NCI-H2227 (cell line): ENCODE data around the gene MRC2.

Source experiments
- DNase-seq: peaks from one replicate; lab custom pipeline; 2025; ENCODE audit not compliant: unreplicated experiment; lab: John Stamatoyannopoulos, UW

MRC2 gene

DNA sequence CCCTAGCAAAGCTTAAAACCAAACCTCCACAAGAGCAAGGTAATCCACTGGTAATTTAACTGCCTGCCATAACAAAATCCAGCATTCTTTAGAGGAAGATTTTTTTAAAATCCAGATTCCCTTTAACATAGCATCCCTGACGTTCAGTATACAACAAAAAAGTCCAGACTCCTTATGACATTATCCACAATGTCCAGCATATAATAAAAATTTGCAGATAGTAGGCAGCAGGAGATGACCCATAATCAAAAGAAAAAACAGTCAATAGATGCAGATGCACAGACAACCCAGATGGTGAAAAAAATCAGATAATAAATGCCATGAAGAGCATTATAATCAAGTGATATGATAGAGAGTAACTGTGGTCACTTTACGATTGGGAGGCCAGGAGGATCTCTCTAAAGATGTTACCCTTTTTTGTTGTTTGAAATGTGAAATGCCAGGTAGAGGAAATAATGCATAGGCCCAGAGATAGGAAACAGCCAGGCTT is 33.2 kb downstream of the MRC2 start:
- no peak for DNase-seq

DNA sequence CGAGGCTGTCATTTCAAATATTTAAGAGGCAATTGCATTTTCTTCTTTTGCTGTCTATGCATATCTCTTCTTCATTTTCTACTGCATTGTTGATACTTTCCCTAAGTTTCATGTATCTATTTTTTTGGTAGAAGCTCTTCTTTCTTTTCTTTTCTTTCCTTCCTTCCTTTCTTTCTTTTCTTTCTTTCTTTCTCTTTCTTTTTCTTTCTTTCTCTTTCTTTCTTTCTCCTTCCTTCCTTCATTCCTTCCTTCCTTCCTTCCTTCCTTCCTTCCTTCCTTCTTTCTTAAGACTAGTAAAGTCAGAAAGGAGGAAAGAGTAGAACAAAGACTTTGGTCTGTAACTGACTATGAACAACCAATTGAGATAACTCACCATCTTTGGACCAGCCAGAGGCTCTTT is 33.9 kb downstream of the MRC2 start:
- no peak for DNase-seq

DNA sequence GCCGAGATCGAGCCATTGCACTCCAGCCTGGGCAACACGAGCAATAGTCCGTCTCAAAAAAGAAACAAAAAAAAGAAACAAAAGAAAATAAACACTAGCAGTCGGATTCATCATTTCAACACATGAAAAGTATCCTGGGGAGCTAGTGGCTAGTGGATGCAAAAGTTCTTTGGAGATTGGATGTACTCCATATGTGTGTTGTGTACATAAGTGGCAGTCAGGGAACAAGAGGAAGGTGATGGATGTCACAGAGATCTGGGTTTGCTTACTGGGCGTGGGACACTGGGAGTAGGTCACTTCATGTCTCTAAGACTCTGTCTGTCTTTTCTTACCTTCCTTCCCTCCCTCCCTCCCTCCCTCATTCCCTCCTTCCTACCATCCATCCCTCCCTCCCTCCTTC is 35.4 kb downstream of the MRC2 start:
- no peak for DNase-seq

DNA sequence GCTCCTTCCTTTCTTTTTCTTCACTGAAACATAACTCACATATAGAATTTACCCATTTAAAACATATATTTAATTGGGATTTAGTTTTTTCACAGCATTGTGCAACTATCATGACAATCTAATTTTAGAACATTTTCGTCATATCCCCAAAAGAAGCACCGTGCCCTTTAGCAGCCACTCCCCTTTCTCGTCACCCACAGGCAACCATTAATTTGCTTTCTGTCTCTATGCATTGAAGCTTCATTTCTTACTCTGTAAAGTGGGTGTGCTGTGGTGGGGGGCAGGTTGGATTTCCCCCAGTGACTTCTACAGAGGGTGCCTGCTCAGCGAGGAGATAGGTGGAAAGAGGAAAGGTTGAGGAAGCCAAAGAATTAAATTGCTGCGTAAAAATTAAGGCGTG is 35.8 kb downstream of the MRC2 start:
- DNase-seq, result no peak

DNA sequence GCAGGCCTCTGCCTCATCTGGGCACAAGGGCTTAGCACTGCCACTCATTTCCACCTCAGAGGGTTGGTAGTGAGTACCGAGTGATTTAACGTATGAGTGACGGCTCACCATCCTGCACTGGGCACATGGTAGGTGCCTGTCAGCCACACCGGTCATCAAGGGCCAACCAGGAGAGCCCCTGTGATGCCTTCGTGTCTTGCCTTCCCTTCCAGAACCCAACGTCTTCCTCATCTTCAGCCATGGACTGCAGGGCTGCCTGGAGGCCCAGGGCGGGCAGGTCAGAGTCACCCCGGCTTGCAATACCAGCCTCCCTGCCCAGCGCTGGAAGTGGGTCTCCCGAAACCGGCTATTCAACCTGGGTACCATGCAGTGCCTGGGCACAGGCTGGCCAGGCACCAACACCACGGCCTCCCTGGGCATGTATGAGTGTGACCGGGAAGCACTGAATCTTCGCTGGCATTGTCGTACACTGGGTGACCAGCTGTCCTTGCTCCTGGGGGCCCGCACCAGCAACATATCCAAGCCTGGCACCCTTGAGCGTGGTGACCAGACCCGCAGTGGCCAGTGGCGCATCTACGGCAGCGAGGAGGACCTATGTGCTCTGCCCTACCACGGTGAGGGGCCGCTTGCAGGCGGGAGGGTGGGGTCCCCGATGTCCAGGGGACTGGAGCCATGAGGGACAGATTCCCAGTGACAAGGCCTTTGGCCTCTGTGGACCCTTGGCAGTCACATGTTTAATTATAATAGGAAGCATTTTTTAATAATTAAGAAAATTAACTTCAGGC is 37.1 kb downstream of the MRC2 start:
- no peak for DNase-seq

DNA sequence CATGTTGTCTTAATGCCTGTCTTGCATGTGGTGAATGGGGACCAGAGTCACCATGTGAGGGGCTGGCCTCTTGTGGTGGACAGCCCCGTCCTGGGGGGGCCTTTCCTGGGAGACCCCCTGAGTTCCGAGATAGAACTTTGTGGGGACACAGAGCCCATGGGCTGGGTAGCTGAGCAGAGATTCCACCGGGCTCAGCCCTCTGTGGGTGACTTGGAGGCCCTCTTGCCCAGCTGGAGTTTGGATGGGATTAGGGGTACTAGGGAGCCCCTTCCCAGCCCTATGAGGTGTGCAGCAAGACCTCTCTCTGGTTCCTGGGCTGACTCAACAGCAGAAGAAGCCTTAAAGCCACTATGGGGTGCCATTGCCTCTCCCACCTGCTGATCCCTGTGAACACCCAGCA is 38.1 kb downstream of the MRC2 start:
- DNase-seq, result no peak

DNA sequence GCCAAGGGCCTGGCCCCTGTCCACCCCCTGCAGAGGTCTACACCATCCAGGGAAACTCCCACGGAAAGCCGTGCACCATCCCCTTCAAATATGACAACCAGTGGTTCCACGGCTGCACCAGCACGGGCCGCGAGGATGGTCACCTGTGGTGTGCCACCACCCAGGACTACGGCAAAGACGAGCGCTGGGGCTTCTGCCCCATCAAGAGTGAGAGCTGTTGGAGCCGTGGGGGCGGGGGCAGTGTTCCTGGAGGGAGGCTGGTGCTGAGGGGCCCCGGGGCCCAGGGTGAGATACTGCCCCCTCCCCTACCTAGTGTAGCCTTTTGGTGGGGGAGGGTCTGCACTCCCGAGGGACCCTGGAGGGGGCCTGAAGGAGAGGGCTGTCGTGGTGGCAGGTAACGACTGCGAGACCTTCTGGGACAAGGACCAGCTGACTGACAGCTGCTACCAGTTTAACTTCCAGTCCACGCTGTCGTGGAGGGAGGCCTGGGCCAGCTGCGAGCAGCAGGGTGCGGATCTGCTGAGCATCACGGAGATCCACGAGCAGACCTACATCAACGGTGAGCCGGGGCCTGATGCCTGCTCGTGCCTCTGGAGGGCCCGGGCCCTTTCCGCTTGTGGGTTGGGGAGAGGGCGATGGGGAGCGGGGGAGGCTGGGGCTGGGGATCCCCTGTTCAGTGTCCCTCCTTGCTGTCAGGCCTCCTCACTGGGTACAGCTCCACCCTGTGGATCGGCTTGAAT is 38.8 kb downstream of the MRC2 start:
- no peak for DNase-seq

DNA sequence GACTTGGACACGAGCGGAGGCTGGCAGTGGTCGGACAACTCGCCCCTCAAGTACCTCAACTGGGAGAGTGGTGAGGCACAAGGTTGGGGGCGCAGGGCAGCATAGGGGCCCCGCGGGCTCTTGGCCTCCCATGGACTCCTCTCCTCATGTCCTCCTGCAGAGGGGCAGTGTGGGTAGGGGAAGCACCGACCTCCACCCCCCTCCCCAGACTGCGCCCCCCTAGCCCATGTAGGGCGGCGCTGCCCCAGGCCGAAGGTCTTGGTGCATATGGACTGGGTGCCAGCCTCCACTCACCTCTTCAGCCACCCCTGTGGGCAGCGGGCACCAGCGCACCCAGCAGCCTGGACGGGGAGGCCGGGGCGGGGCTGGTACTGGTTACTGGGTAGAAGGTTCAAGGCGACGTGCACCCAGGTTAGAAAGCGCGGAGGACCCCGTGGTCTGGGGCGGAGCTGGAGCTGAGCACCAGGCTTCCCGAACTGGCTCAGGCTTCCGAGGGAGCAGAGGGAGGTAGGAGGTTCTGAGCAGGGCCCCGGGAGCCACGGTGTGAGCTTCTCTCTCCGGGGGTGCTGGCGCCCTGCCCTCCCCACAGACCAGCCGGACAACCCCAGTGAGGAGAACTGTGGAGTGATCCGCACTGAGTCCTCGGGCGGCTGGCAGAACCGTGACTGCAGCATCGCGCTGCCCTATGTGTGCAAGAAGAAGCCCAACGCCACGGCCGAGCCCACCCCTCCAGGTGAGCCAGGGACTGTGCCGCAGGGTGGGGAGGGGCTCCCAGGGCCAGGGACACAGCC is 39.5 kb downstream of the MRC2 start:
- no peak for DNase-seq

DNA sequence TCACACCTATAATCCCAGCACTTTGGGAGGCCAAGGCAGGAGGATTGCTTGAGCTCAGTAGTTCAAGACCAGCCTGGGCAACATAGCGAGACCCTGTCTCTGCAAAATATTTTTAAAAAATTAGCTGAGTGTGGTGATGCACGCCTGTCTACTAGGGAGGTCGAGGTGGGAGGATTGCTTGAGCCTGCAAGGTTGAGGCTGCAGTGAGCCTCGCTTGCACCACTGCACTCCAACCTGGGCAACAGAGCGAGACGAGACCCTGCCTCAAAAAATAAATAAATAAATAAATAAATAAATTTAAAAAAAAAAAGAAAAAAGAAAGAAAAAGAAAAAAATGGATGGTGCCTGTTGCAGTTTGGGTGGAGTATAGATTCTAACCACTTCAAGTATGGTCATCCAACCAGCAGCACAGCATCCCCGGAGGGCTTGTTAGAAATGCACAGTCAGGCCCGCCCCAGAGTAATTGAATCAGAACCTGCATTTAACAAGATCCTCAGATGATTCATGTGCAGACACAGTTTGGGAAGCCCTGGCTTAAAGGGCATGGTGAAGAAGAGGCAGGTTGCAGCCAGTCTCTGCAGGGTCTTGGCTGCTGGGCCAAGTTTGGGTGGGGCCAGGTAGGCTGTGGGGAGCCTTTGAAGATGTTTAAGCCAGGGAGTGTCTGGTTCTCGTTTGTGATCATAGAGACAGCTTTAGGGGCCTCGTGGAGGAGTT is 40.8 kb downstream of the MRC2 start:
- peak; percentile 21 for DNase-seq

DNA sequence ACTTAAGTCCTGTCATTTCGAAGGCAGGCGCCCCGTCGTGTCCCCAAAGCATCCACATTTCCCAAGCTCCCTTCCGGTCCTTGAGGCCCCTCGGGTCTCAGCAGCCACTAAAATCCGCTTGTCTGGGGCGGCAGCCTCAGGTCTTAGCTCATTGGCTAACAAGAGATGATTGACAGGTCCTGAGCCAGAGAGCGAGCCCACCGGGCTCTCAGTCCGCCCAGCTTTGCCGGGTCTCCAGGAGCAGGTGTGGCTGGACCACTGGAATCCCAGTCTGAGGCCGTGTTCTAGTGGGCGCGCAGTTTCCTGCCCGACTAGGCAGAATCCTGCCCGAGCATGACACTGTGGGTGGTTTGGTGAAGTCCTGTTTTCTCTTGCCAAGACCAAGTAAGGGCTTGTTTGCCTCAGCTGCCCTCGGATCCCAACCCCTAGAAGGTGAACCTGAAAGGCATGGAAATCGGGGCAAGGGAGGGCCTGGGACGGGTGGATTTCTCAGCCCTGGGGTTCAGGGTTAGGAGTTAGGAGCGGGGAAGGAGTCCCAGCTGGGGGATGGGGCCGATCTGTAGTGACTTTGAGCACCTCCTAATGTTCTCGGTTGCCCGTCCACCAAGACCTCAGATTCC is 42.8 kb downstream of the MRC2 start:
- peak; percentile 92 for DNase-seq

DNA sequence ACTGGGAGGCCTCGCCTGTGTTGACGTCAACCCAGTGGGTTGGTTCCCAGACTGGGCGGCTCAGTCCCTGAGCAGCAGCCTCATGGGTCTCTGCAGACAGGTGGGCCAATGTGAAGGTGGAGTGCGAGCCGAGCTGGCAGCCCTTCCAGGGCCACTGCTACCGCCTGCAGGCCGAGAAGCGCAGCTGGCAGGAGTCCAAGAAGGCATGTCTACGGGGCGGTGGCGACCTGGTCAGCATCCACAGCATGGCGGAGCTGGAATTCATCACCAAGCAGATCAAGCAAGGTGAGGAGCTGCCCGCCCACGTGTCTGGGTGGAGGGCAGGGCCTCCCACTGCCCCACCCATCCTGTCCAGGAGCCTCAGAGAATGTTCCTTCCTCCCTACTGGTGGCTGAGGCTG is 44.1 kb downstream of the MRC2 start:
- DNase-seq, result peak; percentile 73

DNA sequence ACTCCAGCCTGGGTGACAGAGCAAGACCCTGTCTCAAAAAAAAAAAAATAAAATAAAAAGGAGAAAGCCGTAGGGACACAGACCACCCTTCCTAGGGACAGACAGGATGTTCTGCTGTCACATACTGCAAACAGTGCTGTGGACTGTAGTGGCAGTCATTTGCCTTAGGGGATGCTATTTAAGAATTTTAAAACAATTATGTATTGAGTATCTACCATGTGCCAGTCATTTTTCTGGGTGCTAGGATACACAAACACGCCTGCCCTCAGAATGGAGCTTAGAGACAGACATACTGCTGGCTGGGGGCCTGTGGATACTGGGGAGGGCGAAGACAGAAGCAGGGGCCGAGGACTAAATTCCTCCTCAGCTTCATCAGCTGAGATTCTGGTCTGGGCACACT is 45.5 kb downstream of the MRC2 start:
- DNase-seq, result no peak

DNA sequence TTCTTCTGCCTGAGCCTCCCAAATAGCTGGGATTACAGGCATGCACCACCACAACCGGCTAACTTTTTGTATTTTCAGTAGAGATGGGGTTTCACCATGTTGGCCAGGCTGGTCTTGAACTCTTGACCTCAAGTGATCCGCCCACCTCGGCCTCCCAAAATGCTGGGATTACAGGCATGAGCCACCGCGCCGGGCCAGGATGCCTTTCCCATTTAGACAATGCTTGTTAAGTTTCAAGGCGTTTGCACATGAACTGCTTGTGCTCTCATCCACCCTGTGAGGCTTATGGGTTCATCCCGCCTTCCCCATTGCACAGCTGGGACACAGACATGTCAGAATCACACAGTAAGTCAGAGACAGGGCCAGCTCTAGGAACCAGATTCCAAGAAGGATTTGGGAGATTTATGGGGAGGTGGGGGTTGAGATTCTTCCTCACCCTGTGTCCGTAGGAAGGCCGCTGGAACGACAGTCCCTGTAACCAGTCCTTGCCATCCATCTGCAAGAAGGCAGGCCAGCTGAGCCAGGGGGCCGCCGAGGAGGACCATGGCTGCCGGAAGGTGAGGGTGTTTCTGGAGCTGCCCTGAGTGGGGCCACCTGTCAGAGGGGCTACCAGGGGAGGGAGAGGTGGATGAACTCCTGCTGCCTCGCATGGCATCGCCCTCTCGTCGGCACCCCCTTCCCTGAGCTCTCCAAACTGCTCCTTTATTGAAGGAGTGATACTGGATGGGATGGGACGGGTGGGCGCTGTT is 46.3 kb downstream of the MRC2 start:
- no peak for DNase-seq

DNA sequence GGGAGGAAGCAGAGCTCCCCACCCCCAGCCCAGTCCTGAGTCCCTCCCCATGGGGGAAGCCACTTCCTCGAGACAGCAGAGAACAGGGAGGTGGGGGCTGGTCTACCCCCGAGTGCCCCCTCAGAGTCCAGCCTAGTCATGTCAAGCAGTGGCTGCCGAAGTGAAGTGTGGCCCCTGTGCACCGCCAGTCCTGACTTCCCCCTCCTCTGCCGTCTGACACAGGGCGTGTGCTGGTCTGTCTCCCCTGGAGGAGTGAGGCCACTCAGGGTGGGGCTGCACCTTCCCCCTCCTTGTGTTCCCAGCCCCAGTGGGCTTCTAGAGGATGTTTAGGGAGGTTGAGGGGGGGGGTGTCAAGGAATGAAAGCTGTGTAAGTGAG is 46.9 kb downstream of the MRC2 start:
- DNase-seq, result no peak

DNA sequence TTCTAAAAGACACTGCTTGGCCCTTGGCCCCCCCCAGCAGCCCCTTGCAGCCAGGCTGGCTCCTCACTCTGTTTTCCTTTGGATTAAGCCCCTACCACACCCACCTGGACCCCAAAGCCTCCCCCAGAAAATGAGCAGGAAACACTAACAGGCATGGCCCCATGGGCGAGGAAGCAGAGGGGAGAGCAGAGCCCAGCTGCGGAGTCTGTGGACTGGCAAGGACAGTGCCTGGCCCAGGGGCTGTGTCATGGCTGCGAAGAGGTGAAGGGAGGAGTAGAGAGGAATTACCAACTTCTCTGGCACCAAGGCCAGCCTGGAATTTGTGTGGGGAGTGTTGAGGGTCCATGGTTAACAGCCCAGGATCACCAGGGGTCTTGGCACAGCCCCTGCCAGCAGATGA is 47.4 kb downstream of the MRC2 start:
- DNase-seq, result no peak

DNA sequence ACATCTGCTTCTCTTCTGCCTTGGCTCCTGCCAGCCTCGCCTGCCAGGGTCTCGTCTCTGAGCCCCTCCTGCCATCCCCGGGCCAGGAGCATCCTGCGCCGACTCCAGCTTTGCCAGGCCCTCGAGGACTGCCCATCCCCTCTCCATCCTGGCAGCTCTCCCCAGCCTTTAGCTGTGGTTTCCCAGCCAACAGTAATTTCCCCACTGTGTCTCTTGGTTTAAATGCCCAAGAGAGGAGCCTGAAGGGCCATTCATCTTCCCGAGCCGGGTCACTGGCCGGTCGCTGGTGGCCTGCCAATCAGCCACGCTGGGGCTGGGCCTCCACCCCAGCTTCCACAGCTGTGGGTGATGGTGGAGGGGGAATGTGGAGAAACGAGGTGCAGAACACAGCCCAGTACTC is 47.8 kb downstream of the MRC2 start:
- no peak for DNase-seq

DNA sequence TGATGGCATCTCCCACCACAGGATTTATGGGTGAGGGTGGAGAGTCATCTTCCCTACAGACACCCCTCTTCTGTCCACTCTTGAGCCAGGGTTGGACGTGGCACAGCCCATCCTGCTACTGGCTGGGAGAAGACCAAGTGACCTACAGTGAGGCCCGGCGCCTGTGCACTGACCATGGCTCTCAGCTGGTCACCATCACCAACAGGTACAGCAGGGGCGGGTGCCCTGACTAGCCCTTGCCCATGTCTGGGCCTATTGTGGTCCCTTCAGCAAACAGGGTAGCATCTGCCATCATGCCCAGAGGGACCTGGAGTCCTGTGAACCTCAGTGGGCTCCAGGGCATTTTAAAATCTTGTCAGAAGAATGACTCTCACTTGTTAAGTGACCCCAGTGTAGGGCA is 48.2 kb downstream of the MRC2 start:
- DNase-seq, result no peak

DNA sequence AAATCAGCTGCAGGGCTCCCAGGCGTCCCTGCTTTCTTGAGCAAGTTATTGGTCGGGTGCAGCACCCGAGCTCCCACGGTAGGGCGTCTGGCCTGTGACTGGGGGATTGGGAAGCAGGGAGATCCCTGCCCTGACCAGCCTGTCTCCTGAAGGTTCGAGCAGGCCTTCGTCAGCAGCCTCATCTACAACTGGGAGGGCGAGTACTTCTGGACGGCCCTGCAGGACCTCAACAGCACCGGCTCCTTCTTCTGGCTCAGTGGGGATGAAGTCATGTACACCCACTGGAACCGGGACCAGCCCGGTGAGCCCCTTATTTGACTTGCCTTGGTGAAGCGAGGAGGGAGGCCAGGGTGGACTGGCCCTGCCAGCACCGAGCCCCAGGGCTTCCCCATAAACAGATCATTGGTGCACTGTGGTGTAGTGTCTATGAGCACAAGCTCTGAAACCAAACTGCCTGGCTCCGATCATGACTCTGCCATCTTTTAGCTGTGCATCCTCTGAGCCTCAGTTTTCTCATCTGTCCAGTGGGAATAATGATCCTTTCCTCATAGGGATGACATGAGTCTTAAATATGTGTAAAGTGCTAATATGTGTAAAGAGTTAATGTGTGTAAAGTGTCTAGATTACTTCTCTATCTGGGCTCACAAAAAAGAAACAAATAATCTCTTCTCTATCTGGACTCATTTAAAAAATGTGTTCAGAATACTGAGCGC is 48.9 kb downstream of the MRC2 start:
- no peak for DNase-seq

DNA sequence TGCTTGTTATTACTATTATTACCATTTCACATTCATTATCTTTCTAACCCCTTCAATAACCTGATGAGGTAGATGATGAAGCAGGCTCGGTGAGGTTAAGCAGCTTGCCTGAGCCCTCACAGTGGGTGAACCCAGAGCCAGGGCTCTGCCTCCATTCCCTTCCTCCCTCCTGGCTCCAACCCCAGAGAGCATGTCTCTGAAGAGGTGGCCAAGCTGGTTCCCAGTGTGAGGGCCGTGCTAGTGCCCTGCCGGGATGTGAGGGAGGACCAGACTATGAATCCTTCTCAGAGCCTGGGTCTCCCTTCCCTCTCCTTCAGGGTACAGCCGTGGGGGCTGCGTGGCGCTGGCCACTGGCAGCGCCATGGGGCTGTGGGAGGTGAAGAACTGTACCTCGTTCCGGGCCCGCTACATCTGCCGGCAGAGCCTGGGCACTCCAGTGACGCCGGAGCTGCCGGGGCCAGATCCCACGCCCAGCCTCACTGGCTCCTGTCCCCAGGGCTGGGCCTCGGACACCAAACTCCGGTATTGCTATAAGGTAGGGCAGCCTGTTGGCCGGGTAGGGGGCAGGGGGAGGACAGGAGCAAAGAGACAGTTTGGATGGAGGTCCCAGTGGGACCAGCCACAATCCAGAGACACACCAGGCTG is 49.6 kb downstream of the MRC2 start:
- DNase-seq, result no peak
